Muscle of leg (tissue), 11 donors: Measurements from ENCODE around the gene TSEN34. TPM values are rescaled to one million over a fixed set of nuclear protein-coding genes. Genes with fewer than 3 reads are reported as not detected.
"Not testable (repeated sequence)": the region's sequence is repeated elsewhere in the genome, so short reads cannot be mapped to it uniquely, and the experiment has no call there.

Experiments used
- DNase-seq: peaks from one replicate; pipeline ENCODE4 v3.0.0; 2013
- H3K27ac ChIP-seq: one replicate; pipeline ENCODE4 v1.5.1; 2013; ENCODE audit warnings: mild to moderate bottlenecking, low read length, control low read depth
- H3K27me3 ChIP-seq: one replicate; pipeline ENCODE4 v1.6.1; 2013; ENCODE audit warnings: low read length; ENCODE audit not compliant: control insufficient read depth, insufficient read depth
- H3K36me3 ChIP-seq: one replicate; pipeline ENCODE4 v1.6.1; 2013; ENCODE audit warnings: low read length; ENCODE audit not compliant: control insufficient read depth, insufficient read depth
- H3K4me1 ChIP-seq: one replicate; pipeline ENCODE4 v1.6.1; 2013; ENCODE audit warnings: low read length; ENCODE audit not compliant: control insufficient read depth, insufficient read depth
- H3K4me3 ChIP-seq: one replicate; pipeline ENCODE4 v1.5.1; 2013; ENCODE audit warnings: low read length, control low read depth
- H3K9me3 ChIP-seq: replicated peaks from 2 replicates; pipeline ENCODE4 v1.6.1; 2013; ENCODE audit warnings: low read depth, low read length; ENCODE audit not compliant: control insufficient read depth
- whole genome bisulfite sequencing: methylation state at CpG from one replicate; pipeline ENCODE4 v1.1.5; 2013; ENCODE audit warnings: missing lambda C conversion rate; ENCODE audit not compliant: insufficient coverage; 5-methylcytosine and 5-hydroxymethylcytosine counted together
- polyA plus RNA-seq, 8 donors: library from polyadenylated mRNA; unstranded; fragments of 120-200 nt; gene quantifications; one replicate each; pipeline versions ENCODE4 v1.2.1 to v1.2.3, GENCODE V29; 2013; ENCODE audit warnings: inconsistent platforms in 1 of 8, low replicate concordance in 1 of 8; ENCODE audit not compliant: insufficient read length in 8 of 8, insufficient read depth in 1 of 8
- total RNA-seq: library from RNA; stranded (reverse); fragments of 120-200 nt; gene quantifications from one replicate; pipeline ENCODE4 v1.2.4, GENCODE V29; 2013

The TSEN34 gene
- total and polyA plus RNA-seq, 9 donors: 25.8 to 42.8 (median 35.0) TPM

GRCh38 chr19:54230031-54230430 lies 38.9 kb downstream of the TSEN34 start:
- Histone ChIP-seq H3K36me3 (no peaks in the 10 kb centered on the region), H3K27ac (no peak overlapping the region), H3K4me3 (no peak overlapping the region), H3K4me1 (no peaks in the 10 kb centered on the region), H3K9me3 (no peaks in the 10 kb centered on the region), H3K27me3 (no peaks in the 10 kb centered on the region)
- no peak for DNase-seq
- WGBS: 87% methylated on average over 7 of the region's 7 CpGs

GRCh38 chr19:54231077-54231931 lies 40.2 kb downstream of the TSEN34 start:
- H3K4me3 ChIP-seq: no peak overlapping the region
- no peak overlapping the region for H3K27ac ChIP-seq
- peak; percentile 77 for DNase-seq
- H3K4me1 ChIP-seq: no peaks in the 10 kb centered on the region
- no peaks in the 10 kb centered on the region for H3K27me3 ChIP-seq
- no peaks in the 10 kb centered on the region for H3K36me3 ChIP-seq
- no peaks in the 10 kb centered on the region for H3K9me3 ChIP-seq
- WGBS: 6% methylated on average over 16 of the region's 21 CpGs

GRCh38 chr19:54233941-54234340 lies 42.8 kb downstream of the TSEN34 start:
- Histone ChIP-seq H3K27me3 (no peaks in the 10 kb centered on the region), H3K27ac (no peak overlapping the region), H3K9me3 (no peaks in the 10 kb centered on the region), H3K4me1 (no peaks in the 10 kb centered on the region), H3K36me3 (no peaks in the 10 kb centered on the region), H3K4me3 (no peak overlapping the region)
- DNase-seq: no peak
- 70% methylated on average over 4 of the region's 5 CpGs for WGBS

DNA sequence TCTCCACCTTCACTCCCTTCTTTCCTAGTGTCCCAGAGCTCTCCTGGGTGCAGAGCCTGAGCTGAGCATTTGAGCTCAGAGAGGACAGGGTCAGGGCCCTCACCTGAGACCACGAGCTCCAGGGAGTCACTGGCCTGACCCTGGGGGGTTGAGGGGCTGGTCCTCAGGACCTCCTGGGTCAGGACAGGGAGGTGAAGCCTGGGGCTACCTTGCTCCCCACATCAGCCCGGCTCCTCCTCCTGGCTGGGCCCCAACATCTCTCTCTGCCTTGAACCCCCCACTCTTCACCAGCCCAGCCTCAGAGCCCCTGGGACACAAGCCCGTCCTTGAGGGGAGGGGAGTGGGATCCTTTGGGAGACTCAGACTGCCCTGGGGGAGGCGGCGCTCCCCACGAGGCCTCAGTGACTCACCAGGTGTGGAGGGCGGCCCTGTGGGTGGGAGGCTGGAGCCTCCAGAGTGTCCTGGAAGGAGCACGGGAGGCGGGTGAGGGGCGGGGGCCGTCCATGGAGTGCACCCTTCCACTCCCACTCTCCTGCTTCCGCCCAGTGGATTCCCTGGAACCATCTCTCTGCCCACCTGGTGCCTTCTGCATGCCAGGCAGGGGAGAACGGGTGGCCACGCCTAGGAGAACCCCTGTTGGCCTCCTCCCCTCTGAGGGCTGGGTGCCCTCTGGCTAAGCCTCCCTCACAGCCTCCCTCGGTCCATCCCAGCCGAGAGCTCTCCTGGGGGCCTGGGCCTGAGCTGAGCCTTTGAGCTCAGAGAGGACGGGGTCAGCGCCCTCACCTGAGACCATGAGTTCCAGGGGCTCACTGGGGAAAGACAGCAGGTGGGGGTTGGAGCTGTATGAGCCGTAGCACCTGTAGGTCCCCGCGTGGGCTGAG lies 48.6 kb downstream of the TSEN34 start:
- H3K36me3 ChIP-seq, H3K27ac ChIP-seq, DNase-seq, H3K4me1 ChIP-seq, H3K27me3 ChIP-seq, H3K9me3 ChIP-seq, H3K4me3 ChIP-seq: not testable (repeated sequence)
- WGBS: 46% methylated on average over 6 of the region's 21 CpGs

GRCh38 chr19:54240372-54241336 lies 49.5 kb downstream of the TSEN34 start:
- H3K9me3 ChIP-seq, H3K4me3 ChIP-seq, H3K4me1 ChIP-seq, H3K36me3 ChIP-seq, H3K27me3 ChIP-seq, DNase-seq, H3K27ac ChIP-seq: not testable (repeated sequence)
- WGBS: 67% methylated on average over 4 of the region's 22 CpGs

- H3K27ac ChIP-seq, H3K27me3 ChIP-seq, H3K4me1 ChIP-seq, H3K9me3 ChIP-seq, H3K4me3 ChIP-seq, DNase-seq, H3K36me3 ChIP-seq: not testable (repeated sequence)
- 40% methylated on average over 1 of the region's 4 CpGs for WGBS
These were observed 51.1 kb downstream of the TSEN34 start for GRCh38 chr19:54242234-54242633.

DNA sequence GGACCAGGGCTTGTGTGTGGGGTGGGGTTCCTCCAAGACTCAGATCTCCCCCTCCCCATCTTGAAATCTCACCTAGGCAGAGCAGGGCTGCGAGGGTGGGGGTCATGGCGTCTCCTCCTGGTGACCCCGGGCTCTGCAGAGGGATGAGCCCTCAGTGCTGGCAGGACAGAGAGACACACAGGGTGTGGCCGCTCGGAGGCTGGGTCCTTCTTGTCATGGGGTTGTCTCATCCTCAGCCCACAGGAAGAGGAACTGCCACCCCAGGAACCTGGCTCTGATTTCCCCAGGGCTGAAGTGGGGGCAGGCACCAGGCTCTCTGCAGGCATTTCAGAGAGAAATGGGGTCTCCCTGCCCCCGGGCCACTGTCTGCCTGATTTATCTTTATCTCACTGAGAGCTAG lies 51.5 kb downstream of the TSEN34 start, which contains the start of gene LILRA6:
Gene LILRA6, minus strand, starts transcription at position 145 of the 400 bp plus-strand sequence.
- not testable (repeated sequence) for H3K9me3 ChIP-seq, DNase-seq, H3K4me3 ChIP-seq, H3K27ac ChIP-seq, H3K4me1 ChIP-seq, H3K36me3 ChIP-seq, H3K27me3 ChIP-seq
- no CpG with 5 or more reads among the region's 6 CpGs for WGBS

- WGBS: no CpG with 5 or more reads among the region's 8 CpGs
- not testable (repeated sequence) for H3K4me3 ChIP-seq, DNase-seq, H3K27me3 ChIP-seq, H3K4me1 ChIP-seq, H3K36me3 ChIP-seq, H3K9me3 ChIP-seq, H3K27ac ChIP-seq
These were observed 52.7 kb downstream of the TSEN34 start for GRCh38 chr19:54243809-54244208.
